OCI-LY3 (cell line): Measurements from ENCODE around the gene CRYL1.

ENCODE experiments used
- EZH2phosphoT487 ChIP-seq: fragments of 200-600 bp; shearing (Covaris generic); IDR thresholded peaks from 2 replicates; pipeline ENCODE4 v1.6.1; 2018; ENCODE audit warnings: antibody characterized with exemption, mixed run types, low read depth
- TF ChIP-seq, protein P1 (sequence below): fragments of 200-600, 300-600 bp; sonication (generic); IDR thresholded peaks from 2 replicates; pipeline ENCODE4 v1.5.1; 2014; ENCODE audit warnings: antibody characterized with exemption, low read length, low read depth

- TF ChIP-seq, protein P1, sequence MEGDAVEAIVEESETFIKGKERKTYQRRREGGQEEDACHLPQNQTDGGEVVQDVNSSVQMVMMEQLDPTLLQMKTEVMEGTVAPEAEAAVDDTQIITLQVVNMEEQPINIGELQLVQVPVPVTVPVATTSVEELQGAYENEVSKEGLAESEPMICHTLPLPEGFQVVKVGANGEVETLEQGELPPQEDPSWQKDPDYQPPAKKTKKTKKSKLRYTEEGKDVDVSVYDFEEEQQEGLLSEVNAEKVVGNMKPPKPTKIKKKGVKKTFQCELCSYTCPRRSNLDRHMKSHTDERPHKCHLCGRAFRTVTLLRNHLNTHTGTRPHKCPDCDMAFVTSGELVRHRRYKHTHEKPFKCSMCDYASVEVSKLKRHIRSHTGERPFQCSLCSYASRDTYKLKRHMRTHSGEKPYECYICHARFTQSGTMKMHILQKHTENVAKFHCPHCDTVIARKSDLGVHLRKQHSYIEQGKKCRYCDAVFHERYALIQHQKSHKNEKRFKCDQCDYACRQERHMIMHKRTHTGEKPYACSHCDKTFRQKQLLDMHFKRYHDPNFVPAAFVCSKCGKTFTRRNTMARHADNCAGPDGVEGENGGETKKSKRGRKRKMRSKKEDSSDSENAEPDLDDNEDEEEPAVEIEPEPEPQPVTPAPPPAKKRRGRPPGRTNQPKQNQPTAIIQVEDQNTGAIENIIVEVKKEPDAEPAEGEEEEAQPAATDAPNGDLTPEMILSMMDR = peak; percentile 89
- TF ChIP-seq EZH2phosphoT487 = no peak
Observed at GRCh38 chr13:20492641-20493040, 33.0 kb downstream of the CRYL1 start.
